Urothelium cell line (cell line): Measurements from ENCODE around the gene SASH1.

Experiments
- DNase-seq: peaks from one replicate; pipeline ENCODE4 v3.0.0; 2011; ENCODE audit warnings: low spot score, mixed read lengths
- FAIRE-seq: peaks from 2 replicates; lab custom pipeline; 2011; peaks lifted over from hg19 to GRCh38; lab: Jason Lieb, UNC

Gene SASH1

DNA sequence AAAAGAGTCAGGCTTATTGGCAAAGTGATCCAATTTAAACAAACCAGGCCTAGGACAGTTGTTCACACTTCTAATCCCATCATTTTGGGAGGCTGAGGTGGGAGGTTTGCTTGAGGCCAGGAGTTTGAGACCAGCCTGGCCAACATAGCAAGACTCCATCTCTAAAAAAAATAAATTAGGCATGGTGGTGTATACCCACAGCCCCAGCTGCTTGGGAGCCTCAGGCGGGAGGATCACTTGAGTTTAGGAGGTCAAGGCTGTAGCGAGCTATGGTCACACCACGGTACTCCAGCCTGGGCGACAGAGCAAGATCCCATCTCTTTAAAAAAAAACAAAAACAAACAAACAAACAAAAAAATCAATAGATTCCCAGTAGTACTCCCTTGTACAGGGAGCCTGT lies 86.8 kb downstream of the SASH1 start:
- DNase-seq (no peak), FAIRE-seq (no peak)

DNA sequence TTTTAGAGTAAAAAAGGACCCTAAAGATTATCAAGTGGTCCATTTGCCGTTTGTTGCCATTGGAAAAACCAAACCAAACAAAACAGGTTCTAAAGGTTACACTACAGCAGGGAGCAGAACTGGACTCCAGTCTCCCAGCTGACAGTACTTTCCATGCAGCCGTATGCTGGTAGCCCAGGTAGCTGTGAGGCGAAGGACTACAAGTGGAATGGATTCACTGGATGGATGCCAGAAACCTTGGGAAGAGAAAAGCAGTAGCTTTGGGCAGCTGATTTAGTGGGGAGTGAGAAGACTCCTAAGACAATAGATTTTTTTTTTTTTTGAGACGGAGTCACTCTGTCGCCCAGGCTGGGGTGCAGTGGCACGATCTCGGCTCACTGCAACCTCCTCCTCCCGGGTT lies 88.3 kb downstream of the SASH1 start:
- no peak for DNase-seq
- no peak for FAIRE-seq

DNA sequence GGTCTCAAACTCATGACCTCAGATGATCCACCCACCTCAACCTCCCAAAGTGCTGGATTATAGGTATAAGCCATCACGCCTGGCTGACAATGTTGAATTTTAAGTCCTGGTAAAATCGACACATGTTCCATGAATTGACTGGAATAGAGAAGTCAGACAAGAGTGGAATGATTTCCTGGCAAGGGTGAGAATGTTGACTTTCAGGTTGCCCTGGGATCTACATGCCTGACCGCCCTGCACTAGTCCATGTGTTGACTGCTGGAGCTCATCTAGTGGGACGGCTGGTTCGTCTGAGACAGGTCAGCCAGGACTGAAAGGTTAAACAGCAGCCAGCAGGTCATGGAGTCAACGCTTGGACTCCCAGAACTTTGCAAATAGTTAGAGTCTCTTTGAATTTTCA lies 88.8 kb downstream of the SASH1 start:
- no peak for FAIRE-seq
- DNase-seq = no peak

DNA sequence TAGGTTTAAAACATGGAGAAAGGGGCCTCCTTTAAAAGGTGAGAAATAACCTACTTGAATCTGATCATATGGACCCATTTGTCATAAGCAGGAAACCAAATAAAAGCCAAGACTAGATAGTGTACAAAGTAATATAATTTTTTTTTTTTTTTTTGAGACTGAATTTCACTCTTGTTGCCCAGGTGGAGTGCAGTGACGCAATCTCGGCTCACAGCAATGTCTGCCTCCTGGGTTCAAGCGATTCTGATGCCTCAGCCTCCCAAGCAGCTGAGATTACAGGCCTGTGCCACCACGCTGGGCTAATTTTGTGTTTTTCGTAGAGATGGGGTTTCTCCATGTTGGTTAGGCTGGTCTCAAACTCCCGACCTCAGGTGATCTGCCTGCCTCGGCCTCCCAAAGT lies 89.2 kb downstream of the SASH1 start:
- FAIRE-seq (no peak), DNase-seq (no peak)

DNA sequence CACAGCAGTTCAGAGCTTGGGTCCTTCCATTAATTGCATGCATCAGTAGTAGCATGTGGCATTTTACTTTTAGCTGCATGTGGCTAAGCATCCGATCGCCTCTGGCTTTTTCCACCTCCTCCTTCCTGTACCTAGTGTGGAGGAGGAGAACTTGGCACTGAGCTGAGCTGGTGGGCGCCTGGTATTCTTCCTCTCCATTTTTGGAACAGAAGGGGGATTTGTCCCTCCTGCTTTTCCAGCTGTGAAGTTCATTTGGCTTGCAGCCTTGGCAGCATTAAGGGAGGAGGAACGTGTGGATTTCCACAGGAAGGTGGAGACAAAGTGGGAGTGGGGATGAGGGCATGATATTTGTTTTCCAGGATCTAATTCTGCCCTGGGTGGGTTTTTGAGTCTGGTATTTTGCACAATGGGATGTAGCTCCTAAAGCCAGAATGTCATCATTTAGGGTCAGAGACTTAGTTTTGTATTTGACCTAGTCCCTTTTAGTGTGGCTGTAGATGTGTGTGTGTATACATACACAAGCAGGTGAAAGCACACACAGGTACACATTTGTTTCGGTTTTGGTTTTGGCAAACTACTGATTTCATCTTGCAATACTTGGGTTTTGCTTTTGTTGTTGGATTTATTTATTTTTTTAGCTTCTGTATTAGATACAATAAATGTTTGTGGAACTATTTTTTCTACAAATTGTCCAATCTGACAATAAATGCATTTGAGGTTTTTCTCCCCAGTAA lies 90.0 kb downstream of the SASH1 start:
- FAIRE-seq (no peak), DNase-seq (no peak)

DNA sequence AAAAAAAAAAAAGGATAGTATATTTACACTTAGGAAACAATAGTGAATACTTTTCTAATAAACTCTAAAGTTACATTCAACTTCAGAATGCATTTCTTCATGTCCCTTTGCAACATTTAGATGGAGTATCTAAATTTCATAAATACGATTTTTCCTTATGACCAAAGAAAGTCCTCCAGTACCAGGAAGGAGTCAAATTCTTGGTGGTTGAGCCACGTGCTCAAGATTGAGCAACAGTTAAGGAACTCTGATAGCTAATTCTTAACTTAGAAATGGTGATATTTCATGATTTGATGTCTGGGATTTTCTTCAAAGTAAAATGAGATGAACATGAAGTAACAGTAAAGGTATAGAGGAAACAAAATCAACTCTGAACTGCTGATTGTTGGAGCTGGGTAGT lies 92.7 kb downstream of the SASH1 start:
- FAIRE-seq = no peak
- DNase-seq = no peak

DNA sequence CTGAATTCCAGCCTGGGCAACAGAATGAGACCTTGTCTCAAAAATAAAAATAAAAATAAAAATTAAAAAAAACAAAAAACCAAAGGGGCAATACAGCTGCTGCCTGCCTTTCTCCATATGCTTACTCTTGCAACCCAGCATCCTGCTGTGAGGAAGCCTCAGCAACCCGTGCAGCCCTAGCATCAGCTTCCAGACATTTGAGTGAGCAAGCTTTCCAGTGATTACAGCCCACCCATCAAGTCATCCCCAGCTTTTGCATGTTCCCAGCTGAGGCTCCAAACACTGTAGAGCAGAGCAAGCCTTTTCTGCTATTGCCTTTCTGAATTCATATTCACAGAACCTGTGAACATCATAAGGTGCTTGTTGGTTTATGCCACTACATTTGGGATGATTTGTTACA lies 93.8 kb downstream of the SASH1 start:
- DNase-seq (no peak), FAIRE-seq (no peak)

DNA sequence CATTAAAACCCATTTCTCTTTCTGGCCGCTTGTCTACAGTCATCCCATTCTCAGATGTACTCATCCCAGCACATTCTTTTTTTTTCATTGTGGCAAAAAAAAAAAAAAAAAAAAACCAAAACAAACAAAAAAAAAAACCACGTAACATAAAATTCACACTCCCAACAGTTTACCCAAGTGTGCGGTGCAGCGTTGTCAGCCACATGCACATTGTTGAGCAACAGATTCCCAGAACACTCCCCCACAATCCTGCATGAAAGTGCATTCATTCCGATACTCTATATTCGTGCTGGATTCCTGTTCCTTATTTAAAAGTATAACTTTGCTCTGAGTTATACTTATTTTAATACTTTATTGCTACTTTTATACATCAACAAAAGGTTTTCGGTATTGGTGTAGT lies 96.0 kb downstream of the SASH1 start:
- FAIRE-seq = no peak
- DNase-seq = no peak

DNA sequence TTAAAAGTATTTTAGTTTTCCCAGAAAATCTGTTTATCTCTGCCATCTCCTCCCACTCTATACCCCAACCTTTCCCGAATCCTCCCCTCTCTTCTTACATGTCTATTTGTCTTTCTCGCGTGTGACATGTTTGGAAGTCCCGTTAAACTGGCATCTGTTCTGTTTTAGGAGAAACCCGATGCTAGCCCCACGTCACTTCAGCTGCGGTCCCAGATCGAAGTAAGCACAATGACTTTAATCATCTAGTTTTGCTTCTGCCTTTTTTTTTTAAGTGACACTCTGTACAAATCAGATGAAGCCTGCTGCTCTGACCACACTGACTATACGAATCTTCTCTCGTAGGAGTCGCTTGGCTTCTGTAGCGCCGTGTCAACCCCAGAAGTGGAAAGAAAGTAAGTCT lies 97.4 kb downstream of the SASH1 start:
- FAIRE-seq (no peak), DNase-seq (no peak)

DNA sequence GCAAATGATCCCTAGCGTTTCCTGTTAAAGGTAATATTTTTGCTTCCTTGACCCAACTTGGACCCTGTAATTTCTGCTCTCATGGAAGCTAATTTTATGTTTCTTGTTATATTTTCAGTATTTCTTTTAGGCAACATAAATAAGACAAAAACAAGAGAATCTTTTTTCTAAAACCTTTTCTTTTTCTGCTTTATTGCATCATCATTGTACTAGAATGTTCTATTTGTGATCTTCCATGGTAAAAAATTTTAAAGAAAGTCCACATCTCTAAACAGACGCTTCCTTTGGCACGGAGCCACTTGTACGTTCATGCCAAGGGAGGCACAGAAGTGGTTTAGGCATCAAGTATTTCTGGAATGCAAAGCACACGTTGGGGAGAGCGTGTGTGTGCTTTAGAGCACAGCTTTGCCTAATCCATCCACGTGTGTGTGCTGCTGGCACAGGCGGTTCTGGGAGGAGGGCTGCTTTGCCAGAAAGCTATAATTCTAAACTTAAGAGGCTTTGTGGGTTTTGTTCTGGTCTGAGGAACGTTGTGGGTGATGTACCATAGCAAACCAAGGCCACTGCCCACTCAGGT lies 98.3 kb downstream of the SASH1 start:
- FAIRE-seq (peak; percentile 35), DNase-seq (peak; percentile 84)

DNA sequence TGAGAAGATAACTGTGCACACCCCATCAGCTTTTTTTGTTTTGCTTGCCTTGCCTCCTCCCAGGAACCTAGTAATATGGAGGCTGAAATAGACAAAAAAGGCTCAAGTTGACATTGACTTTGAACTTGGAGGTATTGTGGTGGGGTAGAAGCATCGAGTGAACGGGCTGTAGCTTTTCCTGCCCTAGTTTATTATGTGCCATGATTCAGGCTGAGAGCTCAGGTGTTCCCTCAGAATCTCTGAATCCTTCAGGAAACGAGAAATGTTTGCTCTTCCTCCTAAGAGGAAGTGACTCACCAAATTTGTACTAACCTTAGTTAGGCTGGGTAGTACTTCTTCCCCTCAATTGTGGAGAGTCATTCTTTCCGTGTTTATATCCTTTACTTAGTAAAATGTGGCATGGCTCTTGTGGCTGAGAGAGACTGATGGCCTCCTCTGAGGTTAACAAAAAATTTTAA lies 98.8 kb downstream of the SASH1 start:
- DNase-seq (peak; percentile 60), FAIRE-seq (no peak)

DNA sequence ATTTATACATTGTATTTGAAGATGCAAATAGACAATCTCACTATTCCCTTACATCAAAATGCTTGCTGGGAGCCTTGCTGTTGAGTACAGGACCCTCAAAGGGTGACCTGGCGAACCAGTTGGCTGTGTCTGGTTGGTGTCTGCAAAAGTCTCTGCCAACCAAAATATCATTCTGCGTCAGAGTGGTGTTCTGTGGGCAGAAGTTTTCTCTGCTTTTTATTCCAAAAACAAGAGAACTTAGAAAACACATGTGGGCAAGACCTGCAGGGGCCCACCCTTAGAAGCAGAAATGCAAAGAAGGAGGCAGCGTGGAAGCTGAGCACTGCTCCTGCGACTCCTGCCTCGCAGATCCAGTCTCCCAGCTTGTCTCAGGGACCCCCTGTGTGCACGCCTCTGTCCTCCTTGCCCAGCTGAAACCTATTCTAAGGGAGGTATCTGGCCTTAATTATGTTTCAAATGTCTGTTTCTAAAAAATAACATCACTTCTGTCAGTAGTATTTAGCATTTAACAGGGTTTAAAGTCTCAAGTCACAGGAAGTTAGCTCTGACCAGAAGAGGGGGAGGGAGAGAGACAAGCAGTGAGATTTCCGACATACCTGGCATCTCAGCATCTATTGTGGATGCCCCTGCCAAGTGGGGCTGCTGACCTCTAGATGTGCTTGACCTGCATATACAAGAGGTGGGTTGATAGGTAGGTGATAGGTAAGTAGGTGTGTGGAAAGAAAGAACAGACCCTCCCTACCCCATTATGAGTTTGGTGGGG lies 101.3 kb downstream of the SASH1 start:
- no peak for FAIRE-seq

DNA sequence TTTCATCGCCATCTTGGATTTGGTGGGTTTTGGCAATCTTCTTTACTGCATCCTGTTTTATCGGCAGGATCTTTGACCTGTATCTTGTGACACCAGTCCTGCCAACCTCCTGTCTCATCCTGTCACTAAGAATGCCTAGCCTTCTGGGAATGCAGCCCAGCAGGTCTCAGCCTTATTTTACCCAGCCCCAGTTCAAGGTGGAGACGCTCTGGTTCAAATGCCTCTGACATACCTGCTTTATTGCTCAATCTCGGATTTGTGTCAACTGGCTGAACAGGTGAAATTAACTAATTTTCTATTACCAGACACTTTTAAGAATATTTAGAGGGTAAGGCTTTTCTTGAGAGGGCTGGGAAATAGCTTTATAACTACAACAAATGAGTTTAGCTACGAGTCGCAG lies 102.5 kb downstream of the SASH1 start:
- DNase-seq (no peak), FAIRE-seq (no peak)

More for the DNA sequence above, 101.3 kb downstream of the SASH1 start:
- no peak for DNase-seq

DNA sequence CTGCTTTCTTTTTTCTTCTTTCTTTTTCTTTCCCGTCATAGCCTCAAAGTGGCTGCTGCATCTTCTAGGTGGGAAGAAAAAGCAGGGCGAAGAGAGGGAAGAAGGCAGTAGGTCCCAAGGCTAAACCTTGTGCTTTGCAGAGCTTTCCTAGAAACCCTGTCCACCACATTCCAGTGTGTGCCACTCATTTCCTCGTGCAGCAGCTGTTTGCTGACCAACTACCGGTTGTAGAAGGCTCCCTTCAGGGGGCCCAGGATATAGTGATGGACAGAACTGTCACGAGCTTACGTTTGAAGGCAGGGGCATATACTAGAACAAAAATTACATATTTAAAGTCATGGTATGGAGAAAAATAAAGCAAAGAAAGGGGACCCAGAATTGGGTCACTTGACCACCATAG lies 103.0 kb downstream of the SASH1 start:
- FAIRE-seq (no peak), DNase-seq (peak; percentile 35)

DNA sequence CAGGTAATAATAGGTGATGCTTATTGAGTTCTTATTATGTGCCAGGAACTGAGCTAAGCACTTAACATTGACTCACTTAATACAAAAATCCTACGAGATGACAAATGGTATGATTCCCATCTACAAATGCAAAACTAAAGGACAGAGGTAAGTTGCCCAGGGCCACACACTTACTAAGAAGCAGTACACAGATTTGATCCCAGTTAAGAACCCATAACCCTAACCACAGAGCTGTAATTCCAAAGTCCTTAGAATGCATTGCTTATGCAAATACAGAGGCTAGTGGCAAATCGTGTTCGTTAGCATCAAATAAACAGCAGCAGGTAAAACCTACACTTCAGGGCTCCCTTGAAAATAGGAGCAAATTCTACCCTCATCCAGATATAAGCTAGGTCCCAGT lies 104.0 kb downstream of the SASH1 start:
- FAIRE-seq = no peak

DNA sequence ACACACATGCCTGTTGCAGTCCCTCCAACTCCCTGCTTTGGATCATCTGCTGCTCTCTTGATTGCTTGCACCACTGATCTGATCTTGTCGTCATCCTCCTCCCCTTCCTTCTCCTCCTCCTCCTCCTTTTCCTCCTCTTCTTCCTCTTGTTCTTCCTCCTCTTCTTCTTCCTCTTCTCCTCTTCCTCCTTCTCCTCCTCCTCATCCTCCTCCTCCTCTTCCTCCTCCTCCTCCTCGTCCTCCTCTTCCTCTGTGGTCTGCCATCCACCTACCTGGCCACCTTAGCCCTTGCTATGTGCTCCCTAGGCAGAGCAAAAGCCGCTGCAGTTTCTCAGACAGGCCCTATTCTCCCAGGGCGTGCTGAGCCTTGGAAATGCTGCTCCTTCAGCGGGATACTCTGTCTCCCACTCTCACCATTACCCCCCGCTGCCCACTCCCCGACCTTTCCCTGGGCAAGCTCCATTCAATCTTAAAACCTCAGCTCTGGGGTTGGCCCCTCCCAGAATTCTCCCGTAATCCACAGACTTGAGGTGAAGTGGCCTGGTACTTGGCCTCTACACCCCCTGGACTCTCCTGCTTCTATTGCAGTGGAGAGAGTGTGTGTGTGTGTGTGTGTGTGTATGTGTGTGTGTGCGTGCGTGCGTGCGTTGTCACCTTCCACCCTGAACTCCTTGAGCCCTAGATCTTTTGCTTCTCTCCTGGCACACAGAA lies 105.0 kb downstream of the SASH1 start:
- DNase-seq (no peak), FAIRE-seq (no peak)

More for the DNA sequence above, 104.0 kb downstream of the SASH1 start:
- no peak for DNase-seq

DNA sequence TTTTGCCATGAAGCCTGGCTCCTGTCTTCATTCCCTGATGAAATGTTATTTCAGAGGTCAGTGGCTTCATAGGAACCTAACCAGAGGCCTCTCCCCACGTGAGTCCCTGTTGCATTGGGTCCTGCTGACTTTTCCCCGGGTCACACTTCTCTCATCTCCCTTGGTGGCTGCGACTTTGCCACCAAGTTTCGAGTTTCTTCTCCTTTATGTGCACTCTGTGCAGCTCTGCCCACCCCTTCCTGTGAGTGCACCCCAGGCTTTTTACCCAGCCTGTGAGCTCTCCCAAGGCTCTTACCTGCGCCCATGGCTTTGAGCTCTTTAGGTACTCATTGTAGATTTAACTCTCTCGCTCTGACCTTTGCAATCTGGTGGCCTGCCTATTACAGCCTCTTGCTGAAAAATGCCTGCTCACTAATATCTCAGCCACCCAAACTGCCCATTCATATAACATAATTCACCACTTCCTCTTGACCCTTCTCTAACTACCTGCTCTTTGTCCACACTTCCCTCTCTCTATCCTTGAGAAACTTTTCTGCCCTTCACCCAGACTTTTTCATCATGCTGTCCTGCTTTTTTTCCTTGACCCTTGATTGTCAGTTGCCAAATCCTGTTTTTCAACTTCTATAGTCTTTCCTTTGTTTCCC lies 105.9 kb downstream of the SASH1 start:
- DNase-seq (no peak), FAIRE-seq (no peak)

DNA sequence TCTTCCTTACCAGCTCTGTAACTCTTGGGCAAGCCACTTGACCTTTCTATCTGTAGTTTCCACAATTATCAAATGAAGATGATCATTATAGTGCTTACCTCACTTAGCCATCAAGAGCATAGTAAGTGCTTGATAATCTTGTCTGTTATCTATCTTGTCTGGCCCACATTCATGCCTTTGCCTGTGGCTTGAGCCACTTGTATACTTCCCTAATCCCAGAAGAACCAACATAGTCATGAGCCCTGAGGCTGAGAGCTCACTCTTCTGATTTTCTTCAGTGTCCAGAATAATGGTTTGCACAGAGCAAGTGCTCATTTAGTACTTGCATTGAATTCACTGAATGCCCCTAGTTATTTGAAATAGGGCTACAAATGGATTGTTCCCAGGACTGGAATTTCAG lies 108.2 kb downstream of the SASH1 start:
- FAIRE-seq (no peak), DNase-seq (no peak)

DNA sequence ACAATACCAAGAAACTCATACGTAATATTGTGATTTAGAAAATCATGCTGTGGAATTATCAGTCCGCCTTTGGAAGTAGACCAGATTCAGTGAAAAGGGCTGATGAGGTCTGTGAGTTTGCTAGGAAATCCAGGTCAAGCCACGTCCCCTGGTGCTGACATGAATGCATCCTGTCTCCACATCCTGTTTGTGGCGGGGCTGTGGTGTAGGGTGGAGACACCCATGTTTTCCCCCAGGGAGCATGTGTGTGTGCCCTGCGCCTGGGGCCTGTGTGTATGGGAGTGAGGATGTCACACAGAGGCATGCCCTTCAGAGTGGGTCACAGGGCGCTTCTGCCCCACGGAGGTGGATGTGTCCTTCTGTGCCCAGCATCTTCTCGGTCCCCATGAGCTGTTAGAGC lies 109.1 kb downstream of the SASH1 start:
- FAIRE-seq = no peak
- no peak for DNase-seq

DNA sequence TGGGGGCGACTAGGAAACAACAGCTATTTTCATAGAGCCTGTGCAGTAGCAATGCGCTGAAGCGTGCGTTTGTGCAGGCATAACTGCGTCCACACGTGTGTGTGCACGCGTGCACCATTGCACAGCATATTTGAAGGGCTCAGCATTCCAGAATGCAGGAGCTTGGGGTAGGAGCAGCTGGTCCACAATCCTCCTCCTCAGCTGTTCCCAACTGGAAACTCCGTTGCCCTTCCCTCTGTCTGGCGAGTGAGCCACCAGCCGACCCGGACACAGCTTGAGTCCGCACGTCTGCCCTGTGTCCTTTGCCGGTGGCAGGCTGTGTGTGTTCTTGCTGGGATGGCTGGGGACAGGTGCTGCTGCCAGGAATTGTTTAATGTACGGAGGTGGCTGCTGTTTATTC lies 110.2 kb downstream of the SASH1 start:
- DNase-seq (no peak), FAIRE-seq (no peak)

DNA sequence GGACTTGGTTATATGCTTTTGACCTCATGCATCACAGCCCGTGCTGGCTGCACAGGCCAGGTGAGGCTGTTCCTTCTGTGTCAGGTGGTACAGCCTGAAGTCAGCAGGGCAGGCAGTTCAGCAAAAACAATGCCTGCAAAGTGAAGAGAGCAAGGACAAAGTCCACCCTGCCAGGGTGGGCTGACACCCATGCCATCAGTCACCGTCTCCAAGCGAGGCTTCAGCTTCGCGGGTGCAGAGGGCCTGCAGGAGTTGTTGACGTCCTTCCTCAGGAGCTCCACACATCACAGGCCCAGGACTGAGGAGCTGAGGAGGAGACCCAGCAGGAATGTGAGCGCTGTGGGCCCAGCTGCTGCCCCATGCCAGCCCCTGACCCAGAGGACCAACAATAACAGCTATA lies 111.3 kb downstream of the SASH1 start:
- DNase-seq (no peak), FAIRE-seq (no peak)
